NCI-H1694 treated with DMSO at 0.1 percent for 48 hours (cell line): ENCODE measurements around the gene C2orf69.

Experiments used
- DNase-seq: peaks from one replicate; lab custom pipeline; 2025; lab: John Stamatoyannopoulos, UW

The C2orf69 gene

DNA sequence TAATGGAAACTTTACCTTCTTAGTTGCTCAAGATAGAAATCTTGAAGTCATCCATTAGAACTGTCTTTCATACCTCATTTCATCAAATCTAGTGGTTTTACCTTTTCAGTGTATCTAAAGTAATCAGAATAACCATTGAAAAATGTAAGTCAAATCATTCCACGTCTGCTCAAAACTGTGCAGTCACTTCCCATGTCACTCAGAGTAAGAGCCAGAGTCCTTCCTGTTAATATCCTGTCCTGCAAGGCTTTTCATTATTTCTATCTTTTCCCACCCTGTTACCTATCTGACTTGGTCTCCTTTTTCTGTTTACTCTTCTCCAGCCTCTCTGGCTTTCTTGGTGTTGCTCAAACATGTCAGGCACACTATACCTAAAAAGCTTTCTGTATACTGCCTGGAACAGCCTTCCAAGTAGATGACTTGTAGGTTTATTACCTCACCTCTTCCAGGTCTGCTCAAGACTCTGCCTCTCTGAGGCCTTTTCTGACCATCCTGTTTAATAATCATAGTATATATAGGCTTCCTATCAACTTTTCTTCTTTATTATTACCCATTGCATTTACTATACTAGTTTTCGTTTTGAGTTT, 3.4 kb downstream of the C2orf69 start:
- no peak for DNase-seq

DNA sequence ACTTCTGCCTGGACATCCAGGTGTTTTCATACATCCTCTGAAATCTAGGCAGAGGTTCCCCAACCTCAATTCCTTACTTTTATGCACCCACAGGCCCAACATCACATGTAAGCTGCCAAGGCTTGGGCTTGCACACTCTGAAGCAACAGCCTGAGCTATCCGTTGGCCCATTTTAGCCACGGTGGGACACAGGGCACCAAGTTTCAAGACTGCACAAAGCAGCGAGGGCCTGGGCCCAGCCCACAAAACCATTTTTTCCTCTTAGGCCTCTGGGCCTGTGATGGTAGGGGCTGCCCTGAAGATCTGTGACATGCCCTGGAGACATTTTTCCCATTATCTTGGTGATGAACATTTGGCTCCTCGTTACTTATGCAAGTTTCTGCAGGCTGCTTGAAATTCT, 5.9 kb downstream of the C2orf69 start:
- no peak for DNase-seq

DNA sequence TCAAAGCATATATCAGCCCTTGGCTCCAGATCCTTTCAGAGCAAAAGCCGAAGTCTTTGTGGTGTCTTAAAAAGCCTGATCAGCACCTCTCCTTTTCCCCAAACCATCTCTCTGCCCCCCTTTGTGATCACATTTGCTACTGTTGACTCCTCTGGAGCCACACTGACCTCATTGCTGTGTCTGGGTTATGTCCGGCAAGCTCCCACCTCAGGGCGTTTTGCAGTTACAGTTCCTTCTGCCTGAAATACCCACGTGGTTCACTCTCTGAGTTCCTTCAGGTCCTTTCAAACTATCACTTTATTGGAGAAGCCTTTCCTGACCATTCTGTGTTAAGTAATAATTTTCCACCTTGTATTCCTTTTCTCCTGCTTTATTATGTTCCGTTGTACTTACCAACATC, 11.8 kb downstream of the C2orf69 start:
- DNase-seq, result no peak

DNA sequence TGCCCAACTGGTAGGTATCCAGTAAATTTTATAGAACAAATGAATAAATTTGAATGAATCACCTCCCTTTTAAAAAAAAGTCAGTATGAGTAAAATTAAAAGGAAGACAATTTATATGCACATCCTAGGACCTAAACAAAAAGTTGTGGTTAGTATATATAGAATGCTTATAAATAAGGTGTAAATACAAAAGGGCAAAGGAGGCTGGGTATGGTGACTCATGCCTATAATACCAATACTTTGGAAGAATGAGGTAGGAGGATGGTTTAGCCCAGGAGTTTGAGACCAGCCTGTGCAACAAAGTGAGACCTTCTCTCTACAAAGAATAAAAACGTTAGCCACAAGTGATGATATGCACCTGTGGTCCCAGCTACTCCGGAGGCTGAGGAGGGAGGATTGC, 12.8 kb downstream of the C2orf69 start:
- DNase-seq, result no peak

DNA sequence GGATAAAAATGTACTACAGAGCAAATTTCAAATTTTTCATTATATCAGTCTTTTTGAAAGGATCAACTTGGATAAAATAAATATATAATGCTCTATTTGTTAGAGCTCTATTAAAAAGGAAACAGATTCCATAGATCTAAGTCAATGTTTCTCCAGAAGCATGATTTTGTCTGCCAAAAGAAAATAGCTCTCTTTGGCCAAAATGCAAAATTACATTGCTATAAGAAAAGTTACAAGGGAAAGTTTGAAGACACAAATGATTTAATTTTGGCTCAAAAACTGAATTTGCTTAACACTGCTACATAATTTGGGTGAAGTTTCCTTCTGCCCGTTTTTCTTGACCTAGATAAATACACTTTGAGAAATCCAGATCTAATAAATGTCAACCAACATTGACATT, 15.7 kb downstream of the C2orf69 start:
- no peak for DNase-seq

DNA sequence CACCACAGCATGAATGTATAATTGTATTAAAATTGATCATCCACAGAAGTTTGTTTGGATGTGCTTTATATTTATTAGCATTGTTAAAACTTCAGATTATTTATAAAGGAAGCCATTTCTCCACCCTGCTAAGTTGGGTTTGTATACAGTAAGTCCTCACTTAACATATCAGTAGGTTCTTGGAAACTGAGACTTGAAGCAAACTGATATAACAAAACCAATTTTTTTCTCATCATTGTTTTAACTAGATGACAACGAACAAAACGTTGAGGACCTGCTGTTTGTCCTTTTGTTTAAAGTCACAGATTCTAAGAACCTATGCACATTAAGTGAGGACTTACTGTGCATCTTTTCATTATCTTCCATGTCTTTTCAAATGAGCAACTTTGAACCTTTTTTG, 17.1 kb downstream of the C2orf69 start:
- DNase-seq, result no peak

DNA sequence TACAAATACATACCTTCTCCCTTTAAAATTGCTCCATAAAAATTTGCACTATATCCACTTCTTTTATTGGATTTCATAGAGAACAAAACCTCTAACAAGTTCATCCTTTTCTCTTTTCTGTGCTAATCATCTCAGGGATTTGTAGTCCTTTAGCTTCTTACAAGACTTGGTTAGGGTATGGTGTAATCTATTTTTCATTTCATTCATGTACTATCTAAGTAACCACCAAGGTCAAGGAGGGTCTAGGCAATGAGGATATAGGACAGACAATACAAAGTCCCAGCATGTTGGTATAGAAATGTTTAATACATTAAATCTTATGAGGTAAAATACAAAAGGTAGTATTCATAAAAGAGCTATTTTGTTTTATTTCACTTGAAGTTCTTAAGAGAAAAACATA, 17.5 kb downstream of the C2orf69 start:
- no peak for DNase-seq

DNA sequence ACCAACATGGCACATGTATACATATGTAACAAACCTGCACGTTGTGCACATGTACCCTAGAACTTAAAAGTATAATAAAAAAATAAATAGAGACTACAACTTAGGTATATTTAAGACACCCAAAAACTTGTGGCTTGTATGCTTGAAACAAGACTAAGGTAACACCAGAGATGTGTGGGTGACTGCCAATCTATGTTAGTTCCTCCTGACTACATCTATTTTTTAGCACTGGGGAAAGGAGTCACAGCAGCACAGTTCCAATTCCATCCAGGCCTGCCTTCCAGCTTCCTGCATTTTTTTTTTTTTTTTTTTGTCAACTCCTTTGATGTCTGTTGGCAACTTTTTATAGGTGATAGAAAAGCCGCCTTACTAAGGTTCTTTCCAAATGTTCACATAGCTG, 18.2 kb downstream of the C2orf69 start:
- no peak for DNase-seq

DNA sequence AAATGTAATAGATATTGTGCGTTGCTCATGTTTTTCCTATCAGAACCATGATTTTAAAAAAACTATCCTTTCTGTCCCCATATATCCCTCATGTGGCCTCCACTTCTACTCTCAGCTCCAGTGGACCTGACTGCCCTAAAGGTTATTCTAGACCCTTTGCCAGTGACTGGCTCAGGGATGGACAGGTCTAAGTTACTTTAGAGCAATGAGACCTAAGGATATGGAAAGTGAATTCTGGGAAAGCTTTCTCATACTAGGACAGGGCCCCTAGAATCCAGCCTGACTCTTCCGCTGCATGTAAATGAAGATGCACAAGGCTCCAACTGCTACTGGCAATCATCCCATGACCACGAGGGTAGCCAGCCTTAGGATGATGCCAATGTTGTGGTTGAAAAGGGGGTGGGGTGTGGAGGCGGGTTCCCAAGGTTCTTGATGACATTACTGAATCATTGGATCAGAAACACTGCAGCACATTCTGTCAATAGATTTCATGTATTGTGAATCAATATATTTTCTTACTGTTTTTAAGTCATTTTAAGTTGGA, 21.3 kb downstream of the C2orf69 start:
- no peak for DNase-seq

DNA sequence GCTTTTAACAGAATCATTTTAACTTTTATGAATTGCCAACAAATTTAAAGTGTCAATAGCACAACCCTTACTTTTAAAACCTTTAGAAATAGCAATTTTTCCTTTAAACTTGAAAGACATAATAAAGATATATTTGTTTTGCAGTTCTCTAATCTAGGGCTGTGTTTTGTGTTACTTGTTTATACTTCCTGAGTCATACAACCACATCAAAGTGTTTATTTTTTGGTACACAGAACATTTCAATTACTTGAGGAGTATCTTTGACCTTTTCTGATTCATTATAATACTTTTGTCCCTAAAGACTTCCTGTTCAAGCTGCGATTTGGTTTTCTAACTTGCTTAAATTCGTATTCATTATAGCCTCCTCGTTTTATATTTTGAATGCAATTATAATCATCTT, 22.4 kb downstream of the C2orf69 start:
- no peak for DNase-seq

DNA sequence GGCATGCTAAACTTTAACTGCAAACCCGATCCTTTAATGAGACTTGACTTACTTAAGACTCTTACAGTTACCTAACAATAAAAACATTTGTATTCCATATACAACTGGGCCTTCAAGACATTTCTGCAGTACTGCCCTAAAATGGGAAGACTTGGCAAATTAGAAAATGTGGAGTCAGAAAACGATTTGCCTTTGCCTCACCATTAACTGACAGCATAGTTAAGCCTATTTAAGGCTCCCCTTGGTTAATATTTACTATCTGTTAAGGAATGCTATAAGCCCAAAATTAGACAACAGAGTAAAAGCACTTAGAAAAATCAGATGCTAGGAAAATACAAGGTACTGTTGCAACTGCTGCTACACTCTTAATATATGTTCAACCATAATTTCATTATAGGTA, 25.5 kb downstream of the C2orf69 start:
- no peak for DNase-seq

DNA sequence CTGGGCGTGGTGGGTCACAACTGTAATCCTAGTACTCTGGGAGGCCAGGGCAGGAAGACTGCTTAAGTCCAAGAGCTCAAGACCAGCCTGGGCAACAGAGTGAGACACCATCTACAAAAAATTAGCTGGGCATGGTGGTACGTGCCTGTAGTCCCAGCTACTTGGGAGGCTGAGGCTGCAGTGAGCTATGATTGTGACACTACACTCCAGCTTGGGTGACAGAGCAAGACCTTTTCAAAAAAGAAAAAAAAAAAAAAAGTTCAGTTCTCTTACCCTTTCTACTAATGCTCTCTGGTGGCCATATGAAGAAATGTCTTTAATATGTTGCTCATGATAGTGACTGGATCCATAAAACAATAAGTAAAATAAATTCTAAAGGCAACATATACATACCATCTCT, 29.3 kb downstream of the C2orf69 start:
- DNase-seq, result peak; percentile 60

DNA sequence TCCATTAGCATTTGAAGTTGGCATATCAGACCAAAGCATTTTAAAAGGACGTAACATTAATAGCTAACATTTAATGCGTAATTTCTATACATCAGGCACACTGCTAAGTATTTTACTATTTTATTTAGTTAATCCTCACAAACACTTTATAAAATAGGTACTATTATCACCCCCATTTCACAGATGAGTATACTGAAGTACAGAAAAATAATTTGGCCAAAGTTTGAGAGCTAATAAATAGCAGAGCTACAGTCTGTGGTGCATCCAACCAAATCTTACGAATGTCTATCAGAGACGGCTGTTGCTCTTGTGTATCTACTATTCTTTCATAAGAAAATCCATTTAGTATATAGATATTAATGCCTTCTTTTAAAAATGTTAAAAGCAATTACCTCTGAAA, 32.3 kb downstream of the C2orf69 start:
- no peak for DNase-seq

DNA sequence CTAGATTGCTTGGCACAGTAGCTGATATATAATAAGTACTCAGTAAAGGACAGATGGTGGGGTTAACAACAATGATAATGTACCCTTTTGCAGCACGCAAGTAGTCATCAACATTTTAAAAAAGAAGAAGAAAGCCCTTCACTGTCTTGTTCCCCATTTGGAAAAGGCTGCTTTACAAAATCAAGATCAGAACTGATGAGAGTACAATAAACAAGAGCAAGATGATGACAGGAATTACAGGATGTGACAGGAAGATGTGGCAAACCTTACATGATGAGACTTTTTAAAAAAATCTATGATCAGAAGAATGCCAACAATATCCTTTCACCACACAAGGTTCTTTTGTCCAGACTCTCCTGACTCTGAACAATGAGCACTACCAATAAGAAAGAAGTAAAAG, 35.1 kb downstream of the C2orf69 start:
- no peak for DNase-seq

DNA sequence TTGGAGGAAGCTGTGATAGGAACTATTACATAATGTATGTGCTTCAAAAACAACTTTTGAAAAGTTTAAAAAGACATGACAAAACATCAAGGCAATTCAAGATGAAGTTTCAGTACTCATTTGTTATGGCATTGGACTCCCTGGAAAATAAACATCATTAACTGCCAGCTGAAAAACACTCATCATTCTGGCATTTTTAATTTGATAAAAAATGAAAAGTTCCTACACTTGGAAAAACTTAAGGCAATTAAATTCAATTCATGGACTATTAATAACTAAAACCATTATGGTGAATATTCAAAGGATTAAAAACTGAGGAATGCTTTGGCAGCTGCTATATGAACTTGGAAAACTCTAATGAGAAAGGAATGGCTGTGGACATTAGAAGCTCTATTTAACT, 35.7 kb downstream of the C2orf69 start:
- DNase-seq, result no peak

DNA sequence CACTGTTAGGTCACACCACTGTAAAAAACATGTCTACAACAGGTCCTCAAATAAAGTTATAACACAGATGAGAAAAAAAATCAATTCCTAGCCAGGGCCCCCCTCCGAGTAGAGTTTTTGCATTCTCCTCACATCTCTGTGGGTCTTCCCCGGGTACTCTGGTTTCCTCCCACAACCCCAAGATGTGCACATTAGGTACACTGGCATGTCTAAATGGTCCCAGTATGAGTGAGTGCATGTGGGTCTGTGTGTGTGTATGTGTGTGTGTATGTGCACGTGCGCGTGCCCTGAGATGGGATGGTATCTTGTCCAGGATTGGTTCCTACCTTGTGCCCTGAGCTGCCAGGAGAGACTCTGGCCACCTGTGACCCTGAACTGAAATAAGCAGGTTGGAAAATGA, 39.3 kb downstream of the C2orf69 start:
- no peak for DNase-seq

DNA sequence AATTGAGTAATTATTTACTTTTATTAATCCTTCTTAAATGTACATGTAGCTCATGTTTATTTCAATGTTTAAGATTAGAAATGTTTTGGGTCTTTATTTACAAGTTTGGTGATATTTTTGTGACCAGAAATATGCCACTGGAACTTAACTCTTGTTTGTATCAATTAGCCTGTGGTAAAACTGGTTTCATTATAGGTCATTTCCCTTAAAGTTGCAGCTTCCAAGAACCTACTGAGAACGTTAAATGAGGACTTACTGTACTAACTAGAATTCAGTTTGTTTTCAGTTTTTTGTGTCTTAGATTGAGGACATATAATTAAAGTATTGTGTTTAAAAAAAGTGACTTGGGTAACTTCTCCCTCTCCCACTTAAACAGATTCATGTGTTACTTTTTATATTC, 39.9 kb downstream of the C2orf69 start:
- no peak for DNase-seq

DNA sequence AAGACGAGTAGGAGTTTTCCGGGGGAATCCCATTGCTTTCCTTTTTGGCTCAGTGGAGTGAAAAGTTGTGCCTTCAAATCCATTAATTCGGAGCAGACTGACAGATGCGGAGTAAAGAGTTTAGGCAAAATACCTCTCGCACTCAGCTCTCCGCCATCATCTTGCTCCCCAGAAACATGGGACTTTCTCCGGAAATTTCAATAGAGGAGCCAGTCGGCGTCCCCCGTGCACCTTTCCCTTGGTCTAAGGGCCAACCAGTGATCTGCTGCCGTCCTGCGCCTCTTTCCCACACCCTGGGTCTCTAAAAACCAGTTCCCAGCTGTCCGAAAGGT, 43.9 kb downstream of the C2orf69 start:
- DNase-seq, result peak; percentile 64

DNA sequence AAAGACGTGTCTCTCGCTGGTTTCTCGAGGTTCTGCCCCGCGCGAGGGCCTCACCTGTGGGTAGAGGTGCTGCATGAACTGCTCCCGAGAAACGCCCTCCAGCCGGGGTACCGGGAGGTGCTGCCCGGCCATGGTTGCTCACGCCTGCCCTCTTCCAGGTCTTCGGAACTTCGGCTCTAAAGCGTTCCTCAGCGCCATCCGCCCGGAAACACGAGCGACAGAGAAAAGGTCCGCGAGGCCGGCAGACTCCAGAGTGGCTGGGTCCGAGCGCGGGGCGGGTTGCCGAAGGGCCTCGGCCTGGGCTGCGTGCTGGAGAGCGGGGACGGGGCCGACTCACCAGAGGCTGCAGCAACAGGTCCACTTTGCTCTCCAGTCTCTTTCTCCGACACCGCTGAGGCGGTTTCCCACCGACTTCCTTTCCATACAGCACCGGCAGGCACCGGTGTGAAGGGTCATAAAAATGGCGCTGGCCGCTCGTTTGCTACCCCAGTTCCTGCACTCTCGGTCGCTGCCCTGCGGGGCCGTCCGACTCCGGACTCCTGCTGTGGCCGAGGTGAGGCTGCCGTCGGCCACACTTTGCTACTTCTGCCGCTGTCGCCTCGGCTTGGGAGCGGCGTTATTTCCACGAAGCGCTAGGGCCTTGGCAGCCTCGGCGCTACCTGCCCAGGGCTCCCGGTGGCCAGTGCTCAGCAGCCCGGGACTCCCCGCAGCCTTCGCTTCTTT, 44.4 kb downstream of the C2orf69 start, which contains the start of the genes MAIP1 and TYW5:
Gene MAIP1 (plus strand): TSS at position 244 of the 723 bp plus-strand sequence. CDS start 217 bp downstream, at position 461.
Gene TYW5 (minus strand): TSS at position 153 of the 723 bp plus-strand sequence. CDS start 21 bp downstream, at position 132.
- peak; percentile 85 for DNase-seq

DNA sequence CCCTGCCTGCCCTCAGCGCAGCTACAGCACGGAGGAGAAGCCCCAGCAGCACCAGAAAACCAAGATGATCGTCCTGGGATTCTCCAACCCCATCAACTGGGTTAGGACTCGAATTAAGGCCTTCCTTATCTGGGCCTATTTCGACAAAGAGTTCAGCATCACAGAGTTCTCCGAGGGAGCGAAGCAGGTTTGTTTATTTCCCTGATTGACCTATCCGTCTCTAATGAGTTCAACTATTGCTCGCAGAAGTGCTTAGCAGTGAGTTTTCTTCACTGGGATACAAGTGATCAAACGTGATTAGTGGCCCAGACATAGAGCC, 44.9 kb downstream of the C2orf69 start:
- no peak for DNase-seq

DNA sequence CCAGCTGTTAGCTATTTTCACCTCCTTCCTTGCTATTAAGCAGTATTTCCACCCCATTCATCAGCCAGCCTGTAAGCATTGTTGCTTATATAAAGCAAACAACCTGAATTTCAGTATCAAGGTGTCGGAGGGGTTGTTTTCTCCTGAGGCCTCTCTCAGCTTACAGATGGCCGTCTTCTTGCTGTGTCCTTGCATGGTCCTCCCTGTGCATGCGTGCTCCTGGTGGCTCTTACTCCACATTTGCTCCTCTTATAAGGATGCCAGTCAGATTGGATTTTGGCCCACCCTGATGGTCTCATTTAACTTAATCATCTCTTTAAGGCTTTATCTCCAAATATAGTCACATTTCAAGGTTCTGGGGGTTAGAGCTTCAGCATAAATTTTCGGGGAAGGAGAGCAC, 46.9 kb downstream of the C2orf69 start:
- no peak for DNase-seq

DNA sequence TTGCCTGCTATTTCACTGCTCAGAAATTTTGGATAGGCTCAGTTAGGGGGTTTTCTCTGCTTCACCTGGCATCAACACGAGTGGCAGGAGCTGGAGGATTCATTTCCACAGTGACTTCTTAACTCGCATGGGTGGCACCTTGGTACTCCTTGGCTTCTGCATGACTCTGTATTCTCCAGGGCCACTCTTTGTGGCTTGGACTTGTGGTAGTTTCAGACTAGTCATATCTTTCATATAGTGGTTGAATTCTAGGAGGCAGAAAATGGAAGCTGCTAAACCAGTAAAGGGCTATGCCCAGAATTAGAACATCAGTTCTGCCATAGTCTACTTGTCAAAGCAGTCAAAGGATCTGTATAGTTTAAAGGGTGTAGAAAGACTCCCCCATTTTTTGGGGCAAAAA, 51.1 kb downstream of the C2orf69 start:
- DNase-seq, result no peak

DNA sequence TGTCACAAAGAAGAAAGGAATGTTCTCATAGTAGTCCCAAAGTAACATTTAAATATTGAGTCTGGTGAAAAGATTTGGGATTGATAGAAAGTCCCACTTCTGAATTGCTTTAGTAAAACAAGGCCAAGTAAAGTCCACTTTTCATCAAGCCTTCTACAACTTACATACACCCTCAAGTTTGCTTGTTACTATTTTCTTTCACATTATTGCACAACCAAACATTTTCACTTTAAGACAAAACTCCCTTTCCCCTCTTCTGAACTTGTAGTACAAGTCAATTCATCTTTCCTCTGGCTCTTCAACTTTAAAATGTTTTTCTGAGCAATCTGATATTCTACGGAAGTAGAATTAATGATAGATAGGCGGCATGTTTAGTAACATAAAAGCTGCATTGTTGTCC, 55.3 kb downstream of the C2orf69 start:
- DNase-seq, result no peak

DNA sequence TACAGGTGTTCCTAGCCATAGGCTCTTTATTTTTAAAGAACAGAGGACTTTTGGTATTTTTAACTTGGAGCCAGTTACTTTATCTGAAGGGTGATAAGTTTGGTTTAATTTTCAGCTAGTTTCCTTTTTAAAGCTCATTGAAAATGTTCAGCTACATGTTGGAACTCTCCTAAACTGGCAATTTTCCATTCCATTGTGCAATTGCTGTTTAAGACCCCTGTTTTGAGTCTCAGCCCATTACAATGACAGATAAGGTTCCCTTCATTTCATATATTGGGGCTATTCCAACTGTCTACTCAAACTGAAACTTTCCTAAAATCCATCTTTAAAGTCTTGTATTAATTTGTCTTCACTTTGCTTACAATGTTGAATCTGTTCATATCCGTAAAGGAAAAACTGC, 55.9 kb downstream of the C2orf69 start:
- DNase-seq, result no peak
